ENCODE data around the gene MLNR. TPM values are rescaled to one million over a fixed set of nuclear protein-coding genes. Genes with fewer than 3 reads are reported as not detected.

The MLNR gene
- total and polyA plus RNA-seq, 9 of the 15 experiments (the other 6 are each of a cell fraction or from before 2014, with no cell fraction given) = not detected

GRCh38 chr13:49241296-49241695 lies 21.2 kb downstream of the MLNR start:
- H3K9me1 ChIP-seq (ENCODE audit: control insufficient read depth, insufficient read depth, low read length) = no peaks in the 10 kb centered on the region
- 63% methylated on average over 7 of the region's 7 CpGs for WGBS (ENCODE audit: insufficient coverage, low coverage, missing lambda C conversion rate)
- TF ChIP-seq ZNF274 (IDR thresholded peaks at IDR 0.05; ENCODE audit: borderline replicate concordance, low read depth, low read length) (no peak), MITF (IDR thresholded peaks at IDR 0.05) (no peak), PHF21A (IDR thresholded peaks at IDR 0.05; ENCODE audit: borderline replicate concordance, low read depth) (no peak), TRIM25 (IDR thresholded peaks at IDR 0.05; ENCODE audit: borderline replicate concordance) (no peak), ATF1 (CRISPR knock-in tag; IDR thresholded peaks at IDR 0.05) (no peak), ATF1 (tag; IDR thresholded peaks at IDR 0.05) (no peak), ZNF449 (CRISPR knock-in tag; IDR thresholded peaks at IDR 0.05) (no peak), YBX1 (IDR thresholded peaks at IDR 0.05) (no peak), AFF1 (IDR thresholded peaks at IDR 0.05; ENCODE audit: low read depth in 1 of 2, partially characterized antibody in 2 of 2) (no peak), MYC (IDR thresholded peaks at IDR 0.05; ENCODE audit: low read depth, low read length) (no peak), MYC (CRISPR knock-in tag; IDR thresholded peaks at IDR 0.05; ENCODE audit: borderline replicate concordance, low read depth) (no peak), MAX (CRISPR knock-in tag; IDR thresholded peaks at IDR 0.05) (no peak), THRA (IDR thresholded peaks at IDR 0.05) (no peak)

More at GRCh38 chr13:49241296-49241695, 21.2 kb downstream of the MLNR start:
- BruUV-seq (replicated peaks) = no TSS peak
- H3K27ac ChIP-seq (ENCODE audit: extremely low read depth, low read depth, low read length) = no peak overlapping the region
- in situ Hi-C loops (cut with MboI) (no loop called here), intact Hi-C loops (cut with micrococcal nuclease) (no loop called here)
- H3K4me3 ChIP-seq = no peak overlapping the region
- H3K36me3 ChIP-seq (ENCODE audit: control insufficient read depth, insufficient read depth, low read length) = no peaks in the 10 kb centered on the region
- H3K9me3 ChIP-seq (replicated peaks; ENCODE audit: control insufficient read depth, insufficient read depth, low read depth, low read length) = no peaks in the 10 kb centered on the region
- H4K20me1 ChIP-seq (replicated peaks; ENCODE audit: control insufficient read depth, insufficient read depth, low read length) = no peaks in the 10 kb centered on the region
- H3K4me1 ChIP-seq (replicated peaks in 1 of 2; ENCODE audit: control insufficient read depth in 2 of 2, insufficient read depth in 2 of 2, low read length in 2 of 2) = no peaks in the 10 kb centered on the region
- DNase-seq (ENCODE audit: extremely low read depth in 1 of 4, low spot score in 3 of 4) (no peak), FAIRE-seq (no peak), ATAC-seq (no peak)
- H3K9ac ChIP-seq (ENCODE audit: insufficient read depth in 1 of 2, low read depth in 2 of 2, low read length in 2 of 2) = no peak overlapping the region
- no peaks in the 10 kb centered on the region for H3K27me3 ChIP-seq (ENCODE audit: control insufficient read depth in 2 of 2, insufficient read depth in 2 of 2, low read length in 2 of 2)
- no peaks in the 10 kb centered on the region for H3K79me2 ChIP-seq (ENCODE audit: control insufficient read depth, insufficient read depth, low read length)
- H2AFZ ChIP-seq (ENCODE audit: low read depth, low read length) = no peak overlapping the region
- ChIA-PET POLR2A (no interaction called here), CTCF (ENCODE audit: low intra/inter-chr PET ratio) (no interaction called here)
- H3K4me2 ChIP-seq (ENCODE audit: insufficient read depth, low read length) = no peak overlapping the region
